GM18858 (cell line): ENCODE data around the gene CCDC192.
A peak's percentile ranks its signal among the peaks of the same experiment; 100 is the strongest.
"Not testable (repeated sequence)": the region's sequence is repeated elsewhere in the genome, so short reads cannot be mapped to it uniquely, and the experiment has no call there.

ENCODE experiments used
- ATAC-seq: cut with Tn5 transposase; IDR thresholded peaks from one replicate; pipeline ENCODE4 v1.9.1; 2021; ENCODE audit not compliant: unreplicated experiment

Gene CCDC192

DNA sequence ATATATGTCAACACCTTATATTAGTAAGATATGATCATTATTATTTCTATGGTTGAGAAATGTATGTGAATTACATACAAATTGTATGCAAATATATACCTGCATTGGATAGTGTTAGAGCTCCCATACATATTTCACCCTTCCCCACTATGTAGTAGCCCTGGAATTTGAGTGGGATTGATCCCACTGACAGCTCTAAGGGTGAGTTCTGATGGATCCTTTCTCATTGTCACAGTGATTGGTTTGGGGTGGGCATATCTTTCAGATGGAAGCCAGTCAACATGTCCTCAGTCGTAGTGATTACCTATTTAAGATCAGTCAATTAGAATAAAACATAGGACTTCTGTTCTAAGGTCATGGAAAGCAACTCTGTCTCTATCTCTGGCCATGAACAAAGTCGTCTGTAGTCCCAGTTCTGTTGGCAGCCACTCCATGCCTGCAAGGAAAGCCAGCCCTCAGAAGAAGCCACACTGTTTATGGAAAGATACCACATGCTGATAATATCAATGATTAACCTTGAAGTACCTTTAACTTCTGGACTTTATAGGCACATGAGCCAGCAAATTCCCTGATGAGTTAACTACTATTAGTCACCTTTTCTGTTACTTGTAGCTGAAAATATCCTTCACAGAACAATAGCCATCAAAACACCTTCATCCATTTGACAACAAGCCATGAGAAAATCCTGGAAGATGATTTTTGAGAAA, 5.1 kb upstream of the CCDC192 start:
- no peak for ATAC-seq

GRCh38 chr5:127699416-127699815, 3.8 kb upstream of the CCDC192 start:
- no peak for ATAC-seq

DNA sequence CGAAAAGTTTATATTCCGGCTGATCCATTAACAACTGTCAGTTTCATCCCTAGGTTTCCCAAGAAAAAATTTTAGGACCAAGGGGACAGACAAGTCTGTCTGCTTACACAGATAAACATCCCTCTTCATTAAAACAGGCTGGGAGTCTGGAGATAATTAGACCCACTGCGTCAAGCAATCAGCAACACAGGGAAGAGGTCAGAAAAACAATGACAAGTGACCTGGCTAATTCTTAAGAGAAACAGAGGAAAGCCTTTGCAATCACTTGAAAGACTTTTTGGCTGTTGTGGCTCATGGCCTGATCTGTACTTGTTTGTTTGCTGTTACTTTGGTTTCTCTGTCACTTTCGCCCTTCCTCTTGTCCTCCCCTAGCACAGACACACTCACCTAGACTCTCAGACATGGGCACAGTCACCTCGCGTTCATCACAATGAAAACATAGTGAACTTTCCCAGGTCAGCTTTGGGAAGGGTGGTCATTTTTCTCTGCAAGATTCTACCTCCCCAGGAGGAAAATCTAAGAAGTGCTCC, 2.9 kb upstream of the CCDC192 start:
- ATAC-seq, result no peak

DNA sequence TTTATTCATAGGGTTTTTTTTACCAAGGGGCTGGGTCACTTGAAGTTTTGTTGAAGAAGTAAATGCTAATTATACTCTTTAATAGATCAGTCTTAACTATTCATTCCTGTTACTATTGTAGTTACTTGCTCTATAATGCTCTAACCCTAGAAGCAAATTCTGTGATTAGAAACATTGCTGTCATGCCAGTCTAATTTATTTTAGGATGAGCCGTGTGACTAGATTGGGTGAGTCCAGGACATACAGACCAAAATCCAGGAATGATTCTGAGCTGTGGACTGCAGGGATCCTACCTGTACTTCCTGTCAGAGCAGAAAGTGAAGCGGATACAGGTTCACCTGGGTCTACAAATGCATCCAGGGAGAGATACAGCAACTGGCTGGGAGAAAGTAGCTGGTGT, 757 bp upstream of the CCDC192 start:
- ATAC-seq, result no peak

DNA sequence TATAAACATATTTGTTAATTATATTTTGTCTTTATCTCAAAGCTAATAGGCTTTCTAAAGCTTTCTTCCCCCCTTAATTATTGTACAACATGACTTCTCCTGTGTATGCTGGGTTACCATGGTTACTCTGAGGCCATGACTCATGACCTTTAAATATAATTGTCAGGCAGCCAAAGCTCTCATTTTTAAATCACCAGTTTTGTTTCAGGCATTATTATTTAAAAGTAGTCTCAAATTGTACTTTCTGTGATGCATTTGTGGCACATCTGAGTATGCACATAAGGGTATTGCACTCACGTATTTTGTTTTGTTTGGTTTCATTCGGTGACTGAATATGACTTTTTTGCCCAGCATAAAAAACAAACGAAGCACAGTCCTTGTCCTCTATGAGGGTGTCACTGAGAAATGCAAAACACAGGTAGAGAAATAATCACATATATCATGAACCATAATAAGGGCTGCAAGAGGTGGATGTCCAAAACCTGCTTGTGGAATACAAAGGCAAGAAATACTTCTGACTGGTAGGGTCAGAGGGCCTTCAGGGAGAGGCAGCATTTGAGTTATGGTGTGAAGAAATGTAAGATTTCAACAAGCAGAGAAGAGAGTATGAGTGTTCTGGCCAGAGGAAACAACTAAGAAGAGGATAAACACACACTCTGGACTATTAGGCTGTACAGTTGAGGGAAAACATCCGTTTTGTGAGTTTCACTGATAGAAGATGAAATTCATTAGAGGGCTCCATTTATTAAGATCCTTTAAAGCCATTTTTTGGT, 2.1 kb downstream of the CCDC192 start:
- ATAC-seq, result no peak

- no peak for ATAC-seq
Observed at GRCh38 chr5:127706691-127707090, 3.5 kb downstream of the CCDC192 start.

DNA sequence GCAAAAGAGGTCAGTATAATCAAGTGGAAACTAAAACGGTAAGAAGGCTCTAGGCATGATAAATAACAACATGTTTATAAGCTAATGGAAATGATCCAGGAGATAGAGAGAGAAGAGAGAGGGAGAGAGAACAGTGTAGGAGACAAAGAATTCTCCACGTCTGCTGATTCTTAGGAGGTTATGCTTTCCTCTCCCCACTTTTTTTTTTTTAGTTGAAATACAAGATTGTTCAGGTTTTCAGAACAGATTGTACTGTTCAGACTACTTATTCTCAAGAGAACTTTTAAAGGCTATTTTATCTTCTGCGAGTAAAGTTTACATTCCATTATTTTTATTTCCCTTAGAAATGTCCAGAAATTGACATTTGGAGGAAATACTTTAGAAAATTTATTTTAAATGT, 4.0 kb downstream of the CCDC192 start:
- no peak for ATAC-seq

GRCh38 chr5:127713083-127713482, 9.9 kb downstream of the CCDC192 start:
- not testable (repeated sequence) for ATAC-seq

DNA sequence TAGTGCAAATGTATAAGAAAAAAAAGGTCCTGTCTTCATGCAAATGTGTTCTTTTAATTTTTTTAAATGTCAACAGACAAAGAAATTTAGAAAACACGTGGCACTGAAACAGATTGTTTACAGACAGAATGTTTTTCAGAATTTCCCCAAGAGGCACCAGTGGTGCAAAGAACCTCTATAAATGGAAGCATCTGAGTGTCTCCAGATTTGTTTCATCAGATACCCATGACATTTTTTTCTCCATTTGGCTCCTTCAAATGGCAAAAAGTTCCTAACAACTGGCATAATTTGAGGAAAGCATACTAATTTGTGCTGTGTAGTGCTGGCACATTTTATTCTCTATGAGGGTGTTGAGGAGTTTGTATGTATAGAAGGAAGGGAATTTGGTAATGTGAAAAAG, 15.0 kb downstream of the CCDC192 start:
- no peak for ATAC-seq

DNA sequence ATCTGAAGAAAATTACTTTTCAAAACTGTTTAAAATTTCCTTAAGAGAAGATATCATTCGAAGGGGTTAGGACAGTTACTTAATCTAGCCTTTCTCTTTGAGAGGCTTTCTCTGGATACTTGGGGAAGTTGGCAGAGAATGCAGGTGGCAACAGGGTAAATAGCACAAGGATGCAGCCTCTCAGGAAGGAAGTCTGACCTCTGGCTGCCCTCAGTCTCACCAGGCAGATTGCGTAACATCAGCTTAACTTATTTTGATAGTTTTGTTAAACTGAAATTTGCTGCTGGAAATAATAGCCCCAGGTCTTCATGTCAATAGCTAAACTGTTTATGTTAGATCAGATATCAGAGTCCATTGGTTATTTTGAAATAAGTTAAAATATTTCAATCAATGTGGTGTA, 20.4 kb downstream of the CCDC192 start:
- no peak for ATAC-seq

GRCh38 chr5:127725673-127726072, 22.5 kb downstream of the CCDC192 start:
- ATAC-seq, result no peak

GRCh38 chr5:127732963-127733362, 29.8 kb downstream of the CCDC192 start:
- ATAC-seq, result no peak

DNA sequence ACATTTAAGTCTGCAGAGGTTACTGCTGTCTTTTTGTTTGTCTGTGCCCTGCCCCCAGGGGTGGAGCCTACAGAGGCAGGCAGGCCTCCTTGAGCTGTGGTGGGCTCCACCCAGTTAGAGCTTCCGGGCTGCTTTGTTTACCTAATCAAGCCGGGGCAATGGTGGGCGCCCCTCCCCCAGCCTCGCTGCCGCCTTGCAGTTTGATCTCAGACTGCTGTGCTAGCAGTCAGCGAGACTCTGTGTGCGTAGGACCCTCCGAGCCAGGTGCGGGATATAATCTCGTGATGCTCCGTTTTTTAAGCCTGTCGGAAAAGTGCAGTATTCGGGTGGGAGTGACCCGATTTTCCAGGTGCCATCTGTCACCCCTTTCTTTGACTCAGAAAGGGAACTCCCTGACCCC, 36.2 kb downstream of the CCDC192 start:
- not testable (repeated sequence) for ATAC-seq

DNA sequence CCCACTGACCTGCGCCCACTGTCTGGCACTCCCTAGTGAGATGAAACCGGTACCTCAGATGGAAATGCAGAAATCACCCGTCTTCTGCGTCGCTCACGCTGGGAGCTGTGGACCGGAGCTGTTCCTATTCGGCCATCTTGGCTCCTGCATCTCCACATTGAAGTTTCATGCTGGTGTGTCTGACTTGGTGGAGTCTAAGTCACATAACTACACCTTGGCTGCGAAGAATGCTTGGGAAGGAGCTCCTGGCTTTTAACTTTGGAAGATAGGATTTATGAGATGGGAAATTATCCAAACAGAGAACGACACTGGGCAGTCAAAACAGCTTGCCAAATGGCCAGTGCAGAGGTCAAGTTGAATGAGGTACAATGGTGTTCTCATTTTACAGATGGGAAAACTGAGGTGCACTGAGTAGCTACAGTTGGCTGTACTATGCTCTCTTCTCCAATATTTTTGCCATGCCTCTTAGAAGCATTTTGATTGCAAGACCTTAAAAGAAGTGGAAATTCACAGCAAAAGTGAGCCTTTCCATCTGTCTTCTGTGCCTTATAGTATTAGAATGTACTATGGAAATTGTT, 36.7 kb downstream of the CCDC192 start:
- no peak for ATAC-seq

GRCh38 chr5:127741412-127741811, 38.2 kb downstream of the CCDC192 start:
- no peak for ATAC-seq

GRCh38 chr5:127744241-127744640, 41.0 kb downstream of the CCDC192 start:
- no peak for ATAC-seq

- ATAC-seq, result peak; percentile 49
Observed at GRCh38 chr5:127746756-127747155, 43.6 kb downstream of the CCDC192 start.

- ATAC-seq, result not testable (repeated sequence)
Observed at GRCh38 chr5:127752503-127753265, 49.5 kb downstream of the CCDC192 start.

- no peak for ATAC-seq
Observed at GRCh38 chr5:127754259-127754658, 51.1 kb downstream of the CCDC192 start.

GRCh38 chr5:127754706-127755105, 51.5 kb downstream of the CCDC192 start:
- no peak for ATAC-seq

DNA sequence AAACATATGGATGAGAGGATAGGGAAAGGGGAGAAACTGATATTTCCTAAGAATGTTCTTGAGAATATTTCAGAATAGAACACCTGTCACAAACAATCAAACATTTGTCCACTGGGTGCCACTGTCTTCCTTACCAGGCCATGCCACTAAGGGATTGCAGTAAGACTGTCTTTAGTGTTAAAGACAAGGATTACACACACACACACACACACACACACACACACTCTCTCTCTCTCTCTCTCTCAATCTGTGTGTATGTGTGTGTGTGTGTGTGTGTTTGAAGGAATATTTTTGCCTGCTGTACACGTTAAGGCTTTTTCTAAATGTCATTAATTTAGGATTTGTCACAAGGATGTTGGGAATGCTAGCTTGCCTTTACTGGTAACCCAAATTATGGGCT, 54.4 kb downstream of the CCDC192 start:
- ATAC-seq, result peak; percentile 82
